Fibroblast of the conjunctiva (primary cell): ENCODE results near the gene TRPM2.

ENCODE experiments used
- DNase-seq: peaks from one replicate; pipeline ENCODE4 v3.0.0-alpha.2; 2010; ENCODE audit warnings: low read depth

TRPM2 gene

DNA sequence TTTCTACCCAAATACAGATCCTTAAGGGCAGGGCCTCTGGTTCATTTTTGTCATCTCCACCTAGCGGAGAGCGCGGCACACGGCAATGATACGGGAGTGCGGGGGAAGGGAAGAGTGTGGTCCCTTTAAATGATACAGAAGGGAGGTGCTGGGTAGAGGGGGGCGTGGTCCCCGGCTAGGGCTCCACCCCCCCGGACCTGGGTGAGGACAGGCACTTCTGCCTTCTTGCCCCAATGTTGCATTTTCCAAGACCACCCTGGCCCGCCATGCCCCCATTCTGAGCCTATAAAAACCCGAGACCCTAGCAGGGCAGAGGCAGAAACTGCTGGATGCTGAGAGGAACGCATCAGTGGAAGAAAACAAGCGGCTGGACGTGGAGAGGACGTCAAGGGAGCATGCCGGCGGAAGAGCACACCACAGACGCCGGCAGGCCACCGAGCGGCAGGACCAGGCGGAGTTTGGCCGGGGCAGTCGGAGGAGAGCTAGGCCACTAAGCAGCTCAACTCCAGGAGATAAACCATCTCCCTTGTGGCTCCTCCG is 131.9 kb downstream of the TRPM2 start:
- peak; percentile 8 for DNase-seq

DNA sequence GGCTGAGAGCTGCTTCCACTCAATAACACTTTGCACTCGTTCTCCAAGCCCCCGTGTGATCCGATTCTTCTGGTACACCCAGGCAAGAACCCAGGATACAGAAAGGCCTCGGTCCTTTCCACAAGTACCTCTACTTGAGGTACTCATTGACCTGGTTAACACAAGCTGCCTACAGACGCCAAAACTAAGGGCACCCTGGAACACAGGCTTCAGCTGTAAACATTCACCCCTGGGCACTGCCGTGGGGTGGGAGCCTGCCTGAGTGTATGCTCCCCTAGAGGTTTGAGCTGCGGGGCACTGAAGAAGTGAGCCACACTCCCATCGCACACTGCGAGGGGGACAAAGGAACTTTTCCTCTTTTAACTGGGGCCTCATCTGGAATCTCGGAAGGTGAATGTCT is 132.4 kb downstream of the TRPM2 start:
- no peak for DNase-seq

DNA sequence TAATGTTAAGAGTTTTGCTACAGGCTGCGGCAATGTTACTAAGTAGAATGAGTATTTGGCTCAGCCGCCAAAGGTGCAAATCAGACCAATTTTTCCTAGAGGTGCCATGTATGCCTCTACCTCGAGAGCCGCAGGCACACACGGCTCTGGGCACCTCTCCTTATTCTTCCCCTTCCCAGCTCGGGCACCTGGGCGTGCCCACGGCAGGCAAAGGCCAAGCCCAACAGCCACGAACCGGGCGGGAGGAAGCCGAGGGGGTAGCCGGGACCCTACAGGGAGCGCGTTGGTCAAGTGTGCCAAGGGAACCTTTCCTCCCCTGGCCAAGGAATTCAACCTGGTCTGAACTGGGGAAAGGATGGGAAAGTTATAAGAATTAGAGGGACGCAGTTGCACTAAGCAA is 132.9 kb downstream of the TRPM2 start:
- no peak for DNase-seq

DNA sequence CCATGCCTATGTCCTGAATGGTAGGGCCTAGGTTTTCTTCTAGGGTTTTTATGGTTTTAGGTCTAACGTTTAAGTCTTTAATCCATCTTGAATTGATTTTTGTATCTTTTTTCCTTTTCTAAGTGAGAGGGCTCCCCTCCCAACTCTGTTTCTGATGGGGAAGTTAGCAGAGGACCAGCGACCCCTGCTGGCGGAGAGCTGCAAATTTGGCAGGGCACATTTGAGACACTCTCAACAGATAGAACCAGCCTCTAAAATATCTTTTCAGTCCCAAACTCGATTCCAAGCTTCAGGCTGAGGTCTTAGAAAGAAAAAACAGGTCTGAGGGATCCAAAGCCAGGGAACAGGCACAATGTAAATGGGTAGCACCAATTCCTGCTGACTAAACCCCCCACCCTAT is 134.4 kb downstream of the TRPM2 start:
- peak; percentile 14 for DNase-seq

DNA sequence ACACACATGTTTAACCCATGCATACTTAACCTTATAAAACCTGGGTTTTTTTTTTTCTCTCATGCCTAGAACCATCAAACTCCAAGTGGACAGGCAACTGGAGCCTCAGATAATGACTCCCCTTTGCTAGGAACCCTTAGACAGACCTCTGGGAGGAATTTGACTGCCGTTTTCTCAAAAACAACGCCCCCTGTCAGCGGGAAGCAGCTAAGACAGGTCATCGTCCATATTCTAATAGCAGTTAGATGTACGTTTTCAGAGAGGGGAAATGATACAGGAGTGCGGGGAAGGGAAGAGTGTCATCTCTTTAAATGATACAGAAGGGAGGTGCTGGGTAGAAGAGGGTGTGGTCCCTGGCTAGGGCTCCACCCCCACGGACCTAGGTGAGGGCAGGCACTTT is 136.5 kb downstream of the TRPM2 start:
- no peak for DNase-seq

DNA sequence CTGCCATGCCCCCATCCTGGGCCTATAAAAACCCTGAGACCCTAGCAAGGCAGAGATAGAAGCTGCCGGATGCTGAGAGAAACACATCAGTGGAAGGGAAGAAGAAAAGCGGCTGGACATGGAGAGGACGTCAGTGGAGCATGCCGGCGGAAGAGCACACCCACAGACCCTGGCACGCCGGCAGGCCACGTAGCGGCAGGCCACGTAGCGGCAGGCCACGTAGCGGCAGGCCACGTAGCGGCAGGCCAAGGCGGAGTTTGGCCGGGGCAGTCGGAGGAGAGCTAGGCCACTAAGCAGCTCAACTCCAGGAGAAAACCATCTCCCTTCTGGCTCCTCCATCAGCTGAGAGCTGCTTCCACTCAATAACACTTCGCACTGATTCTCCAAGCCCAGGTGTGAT is 137.0 kb downstream of the TRPM2 start:
- DNase-seq, result no peak

DNA sequence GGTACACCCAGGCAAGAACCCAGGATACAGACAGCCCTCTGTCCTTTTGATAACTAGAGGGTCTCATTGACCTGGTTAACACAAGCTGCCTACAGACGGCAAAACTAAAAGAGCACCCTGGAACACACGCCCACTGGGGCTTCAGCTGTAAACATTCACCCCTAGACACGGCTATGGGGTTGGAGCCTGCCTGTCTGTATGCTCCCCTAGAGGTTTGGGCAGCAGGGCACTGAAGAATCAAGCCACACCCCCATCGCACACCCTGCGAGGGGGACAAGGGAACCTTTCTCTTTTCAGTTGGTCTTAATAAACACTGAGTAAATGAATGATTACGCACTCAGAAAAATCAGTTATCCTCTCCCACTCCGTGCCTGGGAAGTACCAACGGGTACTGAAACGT is 137.4 kb downstream of the TRPM2 start:
- no peak for DNase-seq
